Natural killer cell treated with Interleukin-12 subunit alpha and Interleukin-12 subunit beta and Interleukin-15 and Interleukin-18, amount 100 ng/mL, for 72 hours (primary cell): Measurements from ENCODE around the gene PXMP2. TPM values are rescaled to one million over a fixed set of nuclear protein-coding genes. Genes with fewer than 3 reads are reported as not detected.
"Not testable (repeated sequence)": the region's sequence is repeated elsewhere in the genome, so short reads cannot be mapped to it uniquely, and the experiment has no call there.

Source experiments
- ATAC-seq, 2 donors: fragments of 150-1000 bp; cut with Tn5 transposase in 1 of 2; sonication (Bioruptor Pico), chemical (Tn5 transposase) in 1 of 2; 2 replicates each; pipeline ENCODE4 v1.10.0; 2021
- DNase-seq: peaks from one replicate; pipeline ENCODE4 v3.0.0; 2022; ENCODE audit warnings: low spot score
- H3K27ac Mint-ChIP-seq, 2 donors: 1 replicate in 1 of 2; 2 replicates in 1 of 2; pipeline ENCODE4 v1.8.0; 2022; ENCODE audit warnings: mixed read lengths in 2 of 2, mild to moderate bottlenecking in 1 of 2, moderate library complexity in 1 of 2
- H3K27me3 Mint-ChIP-seq, 2 donors: 1 replicate in 1 of 2; 2 replicates in 1 of 2; pipeline ENCODE4 v1.8.0; 2022; ENCODE audit warnings: mixed read lengths in 2 of 2
- H3K36me3 Mint-ChIP-seq: one replicate; pipeline ENCODE4 v1.8.0; 2022; ENCODE audit warnings: mixed read lengths
- H3K4me1 Mint-ChIP-seq, 2 donors: 1 replicate in 1 of 2; 2 replicates in 1 of 2; pipeline ENCODE4 v1.8.0; 2022; ENCODE audit warnings: low read depth in 2 of 2, mixed read lengths in 2 of 2, mild to moderate bottlenecking in 1 of 2
- H3K4me3 Mint-ChIP-seq: one replicate; pipeline ENCODE4 v1.8.0; 2022; ENCODE audit warnings: mixed read lengths
- H3K9me3 Mint-ChIP-seq: 2 replicates; pipeline ENCODE4 v1.8.0; 2022; ENCODE audit warnings: mixed read lengths
- total RNA-seq, 2 donors: library from RNA; stranded (reverse); gene quantifications; one replicate each; pipeline ENCODE4 v1.2.3, GENCODE V29; 2022

The PXMP2 gene
- total RNA-seq, 2 donors from 2014 or later: 9.6 to 22.2 TPM

DNA sequence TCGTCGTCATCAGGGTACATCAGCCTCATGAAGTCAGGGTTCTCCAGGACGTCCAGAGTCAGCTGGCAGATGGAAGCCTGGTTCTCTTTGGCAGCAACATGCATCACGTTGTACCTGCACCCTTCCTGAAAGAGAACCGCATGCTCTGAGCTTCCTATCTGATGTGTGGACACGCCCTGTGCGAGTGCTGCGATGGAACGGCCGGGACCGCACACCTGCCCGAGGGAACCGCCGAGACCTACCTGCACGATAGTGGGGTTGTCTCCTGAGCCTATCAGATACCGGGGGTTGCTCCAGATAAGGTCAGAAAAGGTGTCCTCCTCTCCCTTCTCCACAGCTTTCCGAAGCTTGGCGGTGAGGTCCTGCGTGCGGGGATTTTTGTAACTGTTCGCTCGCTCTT is 60.5 kb downstream of the PXMP2 start:
- ATAC-seq: no peak
- no peaks in the 10 kb centered on the region for H3K9me3 Mint-ChIP-seq
- no peak for DNase-seq
- H3K4me3 Mint-ChIP-seq: no peak overlapping the region
- H3K36me3 Mint-ChIP-seq: peaks cover 2% of the 10 kb centered on the region
- no peak overlapping the region for H3K27ac Mint-ChIP-seq
- peaks cover 2 to 12% of the 10 kb centered on the region in 2 donors for H3K4me1 Mint-ChIP-seq
- no peaks in the 10 kb centered on the region for H3K27me3 Mint-ChIP-seq

DNA sequence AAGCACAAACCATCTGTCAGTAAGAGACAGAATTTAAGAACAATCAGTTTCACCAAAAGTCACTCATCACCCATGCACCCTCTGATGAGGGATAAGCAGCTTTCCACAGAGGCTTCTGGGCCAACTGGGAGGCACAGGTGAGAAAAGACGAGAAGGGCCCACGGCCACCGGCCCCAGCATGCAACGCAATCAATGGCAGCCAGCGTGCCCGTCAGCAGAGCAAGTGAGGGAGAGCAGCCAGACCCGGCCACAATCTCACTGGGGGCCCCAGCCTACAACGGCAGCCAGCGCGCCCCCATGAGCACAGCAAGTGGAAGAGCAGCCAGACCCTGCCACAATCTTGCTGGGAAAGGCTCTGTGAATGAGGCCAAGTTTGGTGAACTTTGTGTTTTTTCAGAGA is 60.9 kb downstream of the PXMP2 start:
- DNase-seq: no peak

DNA sequence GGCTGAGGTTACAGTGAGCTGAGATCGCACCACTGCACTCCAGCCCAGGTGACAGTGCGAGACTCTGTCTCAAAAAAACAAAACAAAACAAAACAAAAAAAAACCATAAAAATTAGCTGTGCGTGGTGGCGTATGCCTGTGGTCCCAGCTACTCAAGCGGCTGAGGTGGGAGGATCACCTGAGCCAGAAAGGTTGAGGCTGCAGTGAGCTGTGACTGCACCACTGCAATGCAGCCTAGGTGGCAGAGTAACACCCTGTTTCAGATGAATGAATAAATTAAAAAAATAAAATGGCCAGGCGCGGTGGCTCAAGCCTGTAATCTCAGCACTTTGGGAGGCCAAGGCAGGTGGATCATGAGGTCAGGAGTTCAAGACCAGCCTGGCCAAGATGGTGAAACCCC is 66.3 kb downstream of the PXMP2 start:
- not testable (repeated sequence) for H3K27me3 Mint-ChIP-seq, ATAC-seq, H3K9me3 Mint-ChIP-seq, H3K4me1 Mint-ChIP-seq, H3K4me3 Mint-ChIP-seq, DNase-seq, H3K36me3 Mint-ChIP-seq, H3K27ac Mint-ChIP-seq

More for the DNA sequence above, 60.9 kb downstream of the PXMP2 start:
- H3K36me3 Mint-ChIP-seq: no peaks in the 10 kb centered on the region
- H3K4me1 Mint-ChIP-seq: peaks cover 0 to 10% of the 10 kb centered on the region in 2 donors
- ATAC-seq: no peak
- H3K27me3 Mint-ChIP-seq: no peaks in the 10 kb centered on the region
- no peaks in the 10 kb centered on the region for H3K9me3 Mint-ChIP-seq
- no peak overlapping the region for H3K27ac Mint-ChIP-seq
- H3K4me3 Mint-ChIP-seq: no peak overlapping the region

DNA sequence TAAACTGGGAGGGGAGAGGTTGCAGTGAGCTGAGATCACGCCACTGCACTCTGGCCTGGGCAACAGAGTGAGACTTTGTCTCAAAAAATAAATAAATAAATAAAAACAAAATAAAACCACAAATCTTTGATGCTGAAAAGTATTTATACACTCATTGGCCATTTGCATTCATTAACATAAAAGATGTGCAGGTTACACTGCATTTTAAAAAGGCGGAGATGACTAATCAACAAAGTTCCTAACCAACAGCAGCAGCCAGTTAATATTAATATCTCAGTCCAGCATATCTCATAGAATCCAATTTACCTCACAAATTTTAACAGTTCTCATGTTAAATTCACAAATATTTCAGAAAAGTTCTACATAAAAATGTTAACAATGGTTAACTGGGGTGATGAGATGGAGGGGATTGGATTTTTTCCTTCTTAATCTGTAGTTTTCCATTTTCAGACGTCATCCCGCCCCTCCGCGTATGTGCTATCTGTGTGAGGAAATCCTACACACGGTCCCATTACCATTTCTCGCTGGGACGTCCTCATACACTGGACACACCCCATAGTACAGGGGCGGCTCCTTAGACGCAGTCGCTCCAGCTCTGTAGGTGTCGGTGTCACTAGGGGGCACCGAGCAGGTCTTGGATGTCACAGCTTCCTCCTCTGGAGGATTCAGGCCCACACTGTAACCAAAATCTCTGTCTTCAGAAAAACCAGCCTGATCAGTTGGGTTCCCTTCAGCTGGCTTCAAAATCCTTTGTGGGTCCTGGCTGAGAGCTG is 67.0 kb downstream of the PXMP2 start:
- ATAC-seq (no peak), DNase-seq (no peak)
- H3K36me3 Mint-ChIP-seq: no peaks in the 10 kb centered on the region
- no peak overlapping the region for H3K27ac Mint-ChIP-seq
- peaks cover 0 to 4% of the 10 kb centered on the region in 2 donors for H3K4me1 Mint-ChIP-seq
- H3K9me3 Mint-ChIP-seq: no peaks in the 10 kb centered on the region
- H3K27me3 Mint-ChIP-seq: no peaks in the 10 kb centered on the region
- no peak overlapping the region for H3K4me3 Mint-ChIP-seq

Other genes with a start within 250 kb of the PXMP2 start
- gene FBRSL1, start 197.4 kb upstream of the PXMP2 start, total RNA-seq: 10 to 100 TPM; 38.0 to 91.5 TPM
- gene LRCOL1, start 77.0 kb upstream of the PXMP2 start, total RNA-seq: not detected
- not detected for gene P2RX2, start 68.8 kb upstream of the PXMP2 start, total RNA-seq
- 100 to 1,000 TPM in 1 of 2 donors, 10 to 100 TPM in 1; 94.3 to 265 TPM for gene POLE, start 245 bp upstream of the PXMP2 start, total RNA-seq
- gene PGAM5, start 23.3 kb downstream of the PXMP2 start, total RNA-seq: 100 to 1,000 TPM in 1 of 2 donors, 10 to 100 TPM in 1; 54.9 to 114 TPM
- 100 to 1,000 TPM; 163 to 193 TPM for gene ANKLE2, start 74.2 kb downstream of the PXMP2 start, total RNA-seq
- gene GOLGA3, start 141.3 kb downstream of the PXMP2 start, total RNA-seq: 100 to 1,000 TPM in 1 of 2 donors, 10 to 100 TPM in 1; 69.3 to 118 TPM
- gene CHFR, start 200.0 kb downstream of the PXMP2 start, total RNA-seq: 100 to 1,000 TPM; 121 to 155 TPM